HG03039 (cell line): ENCODE data around the gene VCX3A.
"Not testable (repeated sequence)": the region's sequence is repeated elsewhere in the genome, so short reads cannot be mapped to it uniquely, and the experiment has no call there.

Experiments
- ATAC-seq: cut with Tn5 transposase; IDR thresholded peaks from one replicate; pipeline ENCODE4 v1.9.1; 2021; ENCODE audit warnings: mild to moderate bottlenecking, moderate library complexity; ENCODE audit not compliant: unreplicated experiment

The VCX3A gene

GRCh38 chrX:6535018-6535417, at the start of gene VCX3A:
TSS of gene VCX3A (minus strand) at chrX:6535118. CDS start at chrX:6534497, 621 bp downstream.
- not testable (repeated sequence) for ATAC-seq

GRCh38 chrX:6574762-6575161, 39.8 kb upstream of the VCX3A start:
- no peak for ATAC-seq

- ATAC-seq: no peak
These were observed 33.1 kb upstream of the VCX3A start for GRCh38 chrX:6568031-6568430.

GRCh38 chrX:6558979-6559378, 24.1 kb upstream of the VCX3A start:
- no peak for ATAC-seq

GRCh38 chrX:6557690-6558089, 22.8 kb upstream of the VCX3A start:
- ATAC-seq: no peak

GRCh38 chrX:6550999-6551398, 16.1 kb upstream of the VCX3A start:
- ATAC-seq: no peak

- ATAC-seq: no peak
These were observed 10.8 kb upstream of the VCX3A start for GRCh38 chrX:6545712-6546111.

GRCh38 chrX:6526564-6527136, 8.3 kb downstream of the VCX3A start:
- ATAC-seq: no peak

GRCh38 chrX:6517376-6517775, 17.5 kb downstream of the VCX3A start:
- no peak for ATAC-seq

- no peak for ATAC-seq
These were observed 28.5 kb downstream of the VCX3A start for GRCh38 chrX:6506444-6506843.

GRCh38 chrX:6505960-6506359, 29.0 kb downstream of the VCX3A start:
- ATAC-seq: no peak

- no peak for ATAC-seq
These were observed 34.2 kb downstream of the VCX3A start for GRCh38 chrX:6500719-6501118.

GRCh38 chrX:6498324-6498723, 36.6 kb downstream of the VCX3A start:
- ATAC-seq: no peak
